NCI-H524 treated with DMSO at 0.1 percent for 48 hours (cell line): ENCODE measurements around the gene ETFB.

Source experiments
- DNase-seq: peaks from one replicate; lab custom pipeline; 2025; lab: John Stamatoyannopoulos, UW

The ETFB gene

GRCh38 chr19:51351266-51351990 is 14.8 kb downstream of the ETFB start:
- DNase-seq: no peak

- no peak for DNase-seq
These were observed 18.8 kb downstream of the ETFB start for GRCh38 chr19:51347209-51347928.

GRCh38 chr19:51346742-51347141 is 19.4 kb downstream of the ETFB start:
- DNase-seq: no peak

GRCh38 chr19:51345076-51345620 is 21.0 kb downstream of the ETFB start:
- no peak for DNase-seq

GRCh38 chr19:51342631-51343569 is 23.3 kb downstream of the ETFB start:
- no peak for DNase-seq

GRCh38 chr19:51341976-51342580 is 24.1 kb downstream of the ETFB start, which contains the start of gene VSIG10L:
Gene VSIG10L, minus strand, starts transcription at chr19:51342139. Its CDS starts 15 bp downstream, at chr19:51342124.
- no peak for DNase-seq

GRCh38 chr19:51341066-51341465 is 25.1 kb downstream of the ETFB start:
- DNase-seq: no peak

- DNase-seq: no peak
These were observed 26.2 kb downstream of the ETFB start for GRCh38 chr19:51339687-51340656.

GRCh38 chr19:51339313-51339686 is 26.9 kb downstream of the ETFB start:
- no peak for DNase-seq

GRCh38 chr19:51338563-51339312 is 27.4 kb downstream of the ETFB start:
- DNase-seq: no peak

GRCh38 chr19:51337861-51338562 is 28.2 kb downstream of the ETFB start:
- no peak for DNase-seq

GRCh38 chr19:51337141-51337860 is 28.9 kb downstream of the ETFB start:
- no peak for DNase-seq

GRCh38 chr19:51333836-51334460 is 32.2 kb downstream of the ETFB start:
- DNase-seq: no peak

GRCh38 chr19:51331716-51332115 is 34.5 kb downstream of the ETFB start:
- no peak for DNase-seq

- no peak for DNase-seq
These were observed 35.0 kb downstream of the ETFB start for GRCh38 chr19:51331193-51331592.

GRCh38 chr19:51330366-51330765 is 35.8 kb downstream of the ETFB start:
- DNase-seq: no peak

- no peak for DNase-seq
These were observed 36.8 kb downstream of the ETFB start for GRCh38 chr19:51329411-51329810.
